ENCODE results near the gene RSPRY1.

The RSPRY1 gene

GRCh38 chr16:57236022-57236350, 49.9 kb downstream of the RSPRY1 start:
- Histone ChIP-seq H4K20me1 (ENCODE audit: control insufficient read depth, insufficient read depth, low read depth, low read length) (peaks cover 2% of the 10 kb centered on the region; the same call in 1 of the 2 replicates), H3K4me1 (ENCODE audit: control insufficient read depth, low read length) (peaks cover 55% of the 10 kb centered on the region), H3K4me2 (ENCODE audit: low read length) (peak overlapping the region; percentile 84), H3K9me3 (ENCODE audit: control insufficient read depth, insufficient read depth, low read length) (no peaks in the 10 kb centered on the region), H3K27me3 (ENCODE audit: control insufficient read depth, low read length) (no peaks in the 10 kb centered on the region), H3K9me2 (replicated peaks; ENCODE audit: control insufficient read depth, low read length) (no peaks in the 10 kb centered on the region), H3K4me3 (ENCODE audit: low read length) (peak overlapping the region; percentile 61), H3F3A (ENCODE audit: control insufficient read depth, insufficient read depth) (peaks cover 49% of the 10 kb centered on the region), H3K27ac (ENCODE audit: low read depth, low read length) (peak overlapping the region; percentile 89), H3K36me3 (ENCODE audit: control insufficient read depth, low read length) (peaks cover 80% of the 10 kb centered on the region), H3K79me2 (ENCODE audit: control insufficient read depth, low read length) (no peaks in the 10 kb centered on the region)
- no peak for TF ChIP-seq EZH2phosphoT487 (IDR thresholded peaks at IDR 0.05; ENCODE audit: borderline replicate concordance, low read length)
- TF ChIP-seq CTCF (IDR thresholded peaks at IDR 0.05; ENCODE audit: low read depth, low read length, poor library complexity, severe bottlenecking) = no peak

- Histone ChIP-seq H3F3A (ENCODE audit: control insufficient read depth, insufficient read depth) (peaks cover 59% of the 10 kb centered on the region), H3K27me3 (ENCODE audit: control insufficient read depth, low read length) (no peaks in the 10 kb centered on the region), H4K20me1 (ENCODE audit: control insufficient read depth, insufficient read depth, low read depth, low read length) (peaks cover 2% of the 10 kb centered on the region; the same call in 1 of the 2 replicates), H3K4me1 (ENCODE audit: control insufficient read depth, low read length) (peaks cover 60% of the 10 kb centered on the region), H3K4me2 (ENCODE audit: low read length) (no peak overlapping the region), H3K36me3 (ENCODE audit: control insufficient read depth, low read length) (peaks cover 55% of the 10 kb centered on the region), H3K79me2 (ENCODE audit: control insufficient read depth, low read length) (no peaks in the 10 kb centered on the region), H3K4me3 (ENCODE audit: low read length) (no peak overlapping the region), H3K9me2 (replicated peaks; ENCODE audit: control insufficient read depth, low read length) (no peaks in the 10 kb centered on the region), H3K9me3 (ENCODE audit: control insufficient read depth, insufficient read depth, low read length) (no peaks in the 10 kb centered on the region), H3K27ac (ENCODE audit: low read depth, low read length) (no peak overlapping the region)
- TF ChIP-seq EZH2phosphoT487 (IDR thresholded peaks at IDR 0.05; ENCODE audit: borderline replicate concordance, low read length) = no peak
Measured at GRCh38 chr16:57238682-57239081, 52.6 kb downstream of the RSPRY1 start.

- H3K36me3 ChIP-seq (ENCODE audit: control insufficient read depth, low read length) = peaks cover 51% of the 10 kb centered on the region
Measured at GRCh38 chr16:57239107-57239506, 53.0 kb downstream of the RSPRY1 start.

More at GRCh38 chr16:57239107-57239506, 53.0 kb downstream of the RSPRY1 start:
- Histone ChIP-seq H3K9me3 (ENCODE audit: control insufficient read depth, insufficient read depth, low read length) (no peaks in the 10 kb centered on the region), H3K4me3 (ENCODE audit: low read length) (no peak overlapping the region), H3K27ac (ENCODE audit: low read depth, low read length) (no peak overlapping the region), H3K79me2 (ENCODE audit: control insufficient read depth, low read length) (no peaks in the 10 kb centered on the region), H4K20me1 (ENCODE audit: control insufficient read depth, insufficient read depth, low read depth, low read length) (peaks cover 2% of the 10 kb centered on the region; the same call in 1 of the 2 replicates), H3K9me2 (replicated peaks; ENCODE audit: control insufficient read depth, low read length) (no peaks in the 10 kb centered on the region), H3F3A (ENCODE audit: control insufficient read depth, insufficient read depth) (peaks cover 59% of the 10 kb centered on the region), H3K4me2 (ENCODE audit: low read length) (no peak overlapping the region), H3K4me1 (ENCODE audit: control insufficient read depth, low read length) (peaks cover 59% of the 10 kb centered on the region), H3K27me3 (ENCODE audit: control insufficient read depth, low read length) (no peaks in the 10 kb centered on the region)
- TF ChIP-seq CTCF (IDR thresholded peaks at IDR 0.05; ENCODE audit: low read depth, low read length, poor library complexity, severe bottlenecking) = no peak
- TF ChIP-seq EZH2phosphoT487 (IDR thresholded peaks at IDR 0.05; ENCODE audit: borderline replicate concordance, low read length) = no peak

Data from DOHH2 (cell line).